DND-41 (cell line): ENCODE results near the gene ANKRD33.

Experiments used
- EZH2 ChIP-seq: IDR thresholded peaks from 3 replicates; pipeline ENCODE4 v1.6.1; 2012; ENCODE audit warnings: borderline replicate concordance, low read depth, mild to moderate bottlenecking, moderate library complexity, low read length, inconsistent platforms; ENCODE audit not compliant: severe bottlenecking
- TF ChIP-seq, protein P1 (sequence below): IDR thresholded peaks from 2 replicates; pipeline ENCODE4 v1.5.1; 2012; ENCODE audit warnings: borderline replicate concordance, low read length, moderate library complexity, mild to moderate bottlenecking; ENCODE audit not compliant: poor library complexity, severe bottlenecking; ENCODE audit errors: extremely low read depth

DNA sequence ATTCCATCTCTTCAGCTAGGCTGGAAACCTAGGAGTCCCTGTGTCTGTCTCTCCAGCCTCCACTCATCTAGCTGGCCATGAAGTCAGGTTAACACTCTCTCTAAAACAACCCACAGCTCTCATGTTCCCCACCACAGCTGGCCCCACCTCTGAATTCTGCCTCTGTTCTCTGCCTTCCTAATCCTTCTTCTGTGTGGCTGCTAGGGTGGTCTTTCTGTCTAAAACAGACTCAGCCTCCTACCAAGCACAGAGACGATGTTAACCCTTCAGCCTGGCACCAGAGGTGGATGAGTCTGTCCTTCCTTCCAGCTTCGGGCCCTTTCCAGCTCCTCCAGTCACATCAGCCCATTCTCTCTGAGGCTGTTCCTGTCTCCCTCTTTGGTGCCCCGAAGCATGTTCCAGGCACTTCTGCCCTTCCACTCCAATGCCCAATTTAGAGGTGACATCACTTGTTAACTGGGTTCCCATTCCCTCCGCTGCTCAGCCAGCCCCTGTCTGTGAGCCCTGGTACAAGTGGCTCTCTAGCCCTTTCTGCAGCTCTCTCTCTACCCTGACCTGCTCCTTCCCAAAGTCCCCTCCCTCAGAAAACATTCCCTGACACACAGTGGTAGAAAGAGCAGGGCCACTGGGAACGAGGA, 48.5 kb upstream of the ANKRD33 start:
- TF ChIP-seq, protein P1, sequence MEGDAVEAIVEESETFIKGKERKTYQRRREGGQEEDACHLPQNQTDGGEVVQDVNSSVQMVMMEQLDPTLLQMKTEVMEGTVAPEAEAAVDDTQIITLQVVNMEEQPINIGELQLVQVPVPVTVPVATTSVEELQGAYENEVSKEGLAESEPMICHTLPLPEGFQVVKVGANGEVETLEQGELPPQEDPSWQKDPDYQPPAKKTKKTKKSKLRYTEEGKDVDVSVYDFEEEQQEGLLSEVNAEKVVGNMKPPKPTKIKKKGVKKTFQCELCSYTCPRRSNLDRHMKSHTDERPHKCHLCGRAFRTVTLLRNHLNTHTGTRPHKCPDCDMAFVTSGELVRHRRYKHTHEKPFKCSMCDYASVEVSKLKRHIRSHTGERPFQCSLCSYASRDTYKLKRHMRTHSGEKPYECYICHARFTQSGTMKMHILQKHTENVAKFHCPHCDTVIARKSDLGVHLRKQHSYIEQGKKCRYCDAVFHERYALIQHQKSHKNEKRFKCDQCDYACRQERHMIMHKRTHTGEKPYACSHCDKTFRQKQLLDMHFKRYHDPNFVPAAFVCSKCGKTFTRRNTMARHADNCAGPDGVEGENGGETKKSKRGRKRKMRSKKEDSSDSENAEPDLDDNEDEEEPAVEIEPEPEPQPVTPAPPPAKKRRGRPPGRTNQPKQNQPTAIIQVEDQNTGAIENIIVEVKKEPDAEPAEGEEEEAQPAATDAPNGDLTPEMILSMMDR: no peak
- no peak for TF ChIP-seq EZH2
